ENCODE data around the gene MEX3D.
A peak's percentile ranks its signal among the peaks of the same experiment; 100 is the strongest.

Gene MEX3D

GRCh38 chr19:1609103-1609396, 40.9 kb upstream of the MEX3D start:
- H2BK15ac ChIP-seq (replicated peaks; ENCODE audit: low read depth), result no peak overlapping the region
- H3K4me1 ChIP-seq (ENCODE audit: control insufficient read depth, low read depth, low read length), result no peaks in the 10 kb centered on the region
- no peak for DNase-seq
- no peak overlapping the region for H3K27ac ChIP-seq (ENCODE audit: low read depth, low read length)
- no peak overlapping the region for H4K5ac ChIP-seq (ENCODE audit: low read length)
- H3K18ac ChIP-seq (ENCODE audit: low read length), result no peak overlapping the region
- peaks cover 3% of the 10 kb centered on the region for H3K79me1 ChIP-seq (ENCODE audit: low read length)
- no peak overlapping the region for H3K9ac ChIP-seq (ENCODE audit: low read length)
- H2BK5ac ChIP-seq (ENCODE audit: low read length), result no peak overlapping the region
- peaks cover 14% of the 10 kb centered on the region for H3K36me3 ChIP-seq (ENCODE audit: control insufficient read depth, insufficient read depth, low read length)
- no peaks in the 10 kb centered on the region for H3K27me3 ChIP-seq (ENCODE audit: insufficient read depth, low read length, poor library complexity)
- H3K56ac ChIP-seq (ENCODE audit: low read length), result no peak overlapping the region
- H3K4me3 ChIP-seq (ENCODE audit: low read length), result no peak overlapping the region
- peaks cover 9% of the 10 kb centered on the region for H3K79me2 ChIP-seq (ENCODE audit: control insufficient read depth, insufficient read depth, low read length)
- H2AK5ac ChIP-seq (ENCODE audit: low read length), result no peak overlapping the region
- WGBS (ENCODE audit: extremely low coverage, insufficient coverage, low lambda C conversion rate), result no CpG with 5 or more reads among the region's 10 CpGs
- no peak overlapping the region for H3K4ac ChIP-seq (ENCODE audit: low read depth, low read length)
- H2BK120ac ChIP-seq (ENCODE audit: low read depth, low read length), result no peak overlapping the region
- no peak overlapping the region for H3K23ac ChIP-seq (ENCODE audit: low read length)
- H4K8ac ChIP-seq (ENCODE audit: low read depth, low read length), result no peak overlapping the region
- H3K4me2 ChIP-seq (ENCODE audit: low read length), result no peak overlapping the region

DNA sequence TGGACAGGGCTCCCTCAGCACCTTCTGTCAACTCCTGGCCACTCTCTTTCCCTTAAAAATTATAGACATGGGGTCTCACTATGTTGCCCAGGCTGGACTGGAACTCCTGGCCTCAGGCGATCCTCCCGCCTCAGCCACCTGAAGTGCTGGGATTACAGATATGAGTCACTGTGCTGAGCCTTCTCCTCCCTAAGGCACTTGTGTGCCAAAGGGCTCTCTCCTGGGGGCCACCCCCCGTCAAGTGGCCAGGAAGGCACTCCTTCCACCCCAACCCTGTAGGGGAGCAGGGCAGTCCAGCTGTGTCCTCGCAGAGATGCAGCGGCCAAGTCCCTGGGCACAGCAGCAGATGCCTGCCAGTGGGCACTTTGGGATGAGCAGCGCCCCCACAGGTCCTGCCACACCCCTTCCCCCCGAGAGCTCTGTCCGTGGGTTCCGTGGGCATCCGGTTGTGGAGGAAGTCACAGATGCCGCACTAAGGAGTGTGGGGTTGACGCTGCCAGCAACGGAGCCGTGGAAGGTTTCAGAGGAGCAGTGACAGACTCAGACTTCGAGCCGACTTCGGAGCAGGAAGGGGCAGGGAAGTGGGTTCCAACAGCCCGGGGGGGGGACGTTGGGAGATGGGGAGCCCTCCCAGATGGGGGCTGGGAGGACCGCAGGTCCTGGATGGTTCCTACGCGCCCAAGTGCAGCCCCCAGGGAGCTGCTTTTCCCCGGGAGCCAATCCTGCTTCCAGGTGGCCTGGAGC, 40.4 kb upstream of the MEX3D start:
- Histone ChIP-seq H2BK5ac (ENCODE audit: low read length) (no peak overlapping the region), H3K27ac (ENCODE audit: low read depth, low read length) (no peak overlapping the region), H3K27me3 (ENCODE audit: insufficient read depth, low read length, poor library complexity) (no peaks in the 10 kb centered on the region), H3K79me1 (ENCODE audit: low read length) (peaks cover 4% of the 10 kb centered on the region), H3K79me2 (ENCODE audit: control insufficient read depth, insufficient read depth, low read length) (peaks cover 13% of the 10 kb centered on the region), H3K23ac (ENCODE audit: low read length) (no peak overlapping the region), H2BK120ac (ENCODE audit: low read depth, low read length) (no peak overlapping the region), H4K8ac (ENCODE audit: low read depth, low read length) (no peak overlapping the region), H3K4me3 (ENCODE audit: low read length) (no peak overlapping the region), H4K5ac (ENCODE audit: low read length) (no peak overlapping the region), H3K9ac (ENCODE audit: low read length) (no peak overlapping the region), H3K4me1 (ENCODE audit: control insufficient read depth, low read depth, low read length) (no peaks in the 10 kb centered on the region), H3K4me2 (ENCODE audit: low read length) (no peak overlapping the region), H3K36me3 (ENCODE audit: control insufficient read depth, insufficient read depth, low read length) (peaks cover 14% of the 10 kb centered on the region), H2BK15ac (replicated peaks; ENCODE audit: low read depth) (no peak overlapping the region), H3K4ac (ENCODE audit: low read depth, low read length) (no peak overlapping the region), H2AK5ac (ENCODE audit: low read length) (no peak overlapping the region), H3K18ac (ENCODE audit: low read length) (no peak overlapping the region), H3K56ac (ENCODE audit: low read length) (no peak overlapping the region)
- WGBS (ENCODE audit: extremely low coverage, insufficient coverage, low lambda C conversion rate), result no CpG with 5 or more reads among the region's 23 CpGs
- no peak for DNase-seq

DNA sequence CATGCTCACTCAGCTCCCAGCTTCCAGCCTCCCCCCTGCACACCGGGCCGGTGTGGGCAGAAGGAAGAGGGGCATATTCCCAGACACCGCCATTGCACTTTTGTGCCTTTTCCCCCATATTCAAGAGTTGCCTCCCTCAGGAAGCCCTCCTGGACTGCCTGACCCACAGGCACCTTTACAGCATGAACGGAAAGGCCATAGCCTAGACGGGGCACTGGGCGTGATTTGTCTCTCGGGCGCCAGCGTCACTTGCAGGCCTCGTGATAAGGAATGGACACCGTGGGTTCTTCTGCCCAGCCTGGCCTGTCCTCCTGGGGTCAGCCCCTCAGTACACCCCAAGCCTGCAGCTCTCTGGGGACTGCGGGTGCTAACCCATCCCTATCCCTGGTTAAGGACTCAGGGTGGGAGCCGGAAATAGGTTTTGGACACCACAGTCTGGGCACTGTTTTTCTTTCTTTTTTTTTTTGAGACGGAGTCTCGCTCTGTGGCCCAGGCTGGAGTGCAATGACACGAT, 38.1 kb upstream of the MEX3D start:
- DNase-seq, result no peak
- H3K18ac ChIP-seq (ENCODE audit: low read length), result no peak overlapping the region

GRCh38 chr19:1605236-1606137, 37.4 kb upstream of the MEX3D start, which contains the start of gene UQCR11:
UQCR11 (minus strand) TSS chr19:1605462; CDS start chr19:1605409, 53 bp downstream.
- Histone ChIP-seq H3K4me1 (ENCODE audit: control insufficient read depth, low read depth, low read length) (no peaks in the 10 kb centered on the region), H2BK120ac (ENCODE audit: low read depth, low read length) (no peak within 1 kb of the TSS), H4K8ac (ENCODE audit: low read depth, low read length) (peak within 1 kb of the TSS; percentile 0), H2BK5ac (ENCODE audit: low read length) (peak within 1 kb of the TSS; percentile 69), H3K4me3 (ENCODE audit: low read length) (peak within 1 kb of the TSS; percentile 90), H3K27ac (ENCODE audit: low read depth, low read length) (peak within 1 kb of the TSS; percentile 75), H3K18ac (ENCODE audit: low read length) (peak within 1 kb of the TSS; percentile 33), H3K56ac (ENCODE audit: low read length) (peak within 1 kb of the TSS; percentile 95), H4K5ac (ENCODE audit: low read length) (no peak within 1 kb of the TSS), H3K27me3 (ENCODE audit: insufficient read depth, low read length, poor library complexity) (no peaks in the 10 kb centered on the region), H3K79me1 (ENCODE audit: low read length) (peaks cover 10% of the 10 kb centered on the region), H3K9ac (ENCODE audit: low read length) (peak within 1 kb of the TSS; percentile 95), H2AK5ac (ENCODE audit: low read length) (no peak within 1 kb of the TSS), H3K4ac (ENCODE audit: low read depth, low read length) (peak within 1 kb of the TSS; percentile 73), H3K23ac (ENCODE audit: low read length) (peak within 1 kb of the TSS; percentile 89), H2BK15ac (replicated peaks; ENCODE audit: low read depth) (no peak within 1 kb of the TSS), H3K4me2 (ENCODE audit: low read length) (peak within 1 kb of the TSS; percentile 82), H3K36me3 (ENCODE audit: control insufficient read depth, insufficient read depth, low read length) (peaks cover 3% of the 10 kb centered on the region), H3K79me2 (ENCODE audit: control insufficient read depth, insufficient read depth, low read length) (peaks cover 27% of the 10 kb centered on the region)
- no CpG with 5 or more reads among the region's 79 CpGs for WGBS (ENCODE audit: extremely low coverage, insufficient coverage, low lambda C conversion rate)
- peak; percentile 98 for DNase-seq

More for the DNA sequence above, 38.1 kb upstream of the MEX3D start:
- no peaks in the 10 kb centered on the region for H3K4me1 ChIP-seq (ENCODE audit: control insufficient read depth, low read depth, low read length)
- H3K56ac ChIP-seq (ENCODE audit: low read length), result peak overlapping the region; percentile 87
- H3K4me2 ChIP-seq (ENCODE audit: low read length), result peak overlapping the region; percentile 82
- H3K23ac ChIP-seq (ENCODE audit: low read length), result no peak overlapping the region
- no CpG with 5 or more reads among the region's 16 CpGs for WGBS (ENCODE audit: extremely low coverage, insufficient coverage, low lambda C conversion rate)
- no peak overlapping the region for H3K4ac ChIP-seq (ENCODE audit: low read depth, low read length)
- no peak overlapping the region for H2BK15ac ChIP-seq (replicated peaks; ENCODE audit: low read depth)
- peaks cover 4% of the 10 kb centered on the region for H3K36me3 ChIP-seq (ENCODE audit: control insufficient read depth, insufficient read depth, low read length)
- no peak overlapping the region for H4K8ac ChIP-seq (ENCODE audit: low read depth, low read length)
- H2BK120ac ChIP-seq (ENCODE audit: low read depth, low read length), result no peak overlapping the region
- no peak overlapping the region for H4K5ac ChIP-seq (ENCODE audit: low read length)
- H2AK5ac ChIP-seq (ENCODE audit: low read length), result no peak overlapping the region
- H3K4me3 ChIP-seq (ENCODE audit: low read length), result no peak overlapping the region
- no peak overlapping the region for H2BK5ac ChIP-seq (ENCODE audit: low read length)
- H3K27ac ChIP-seq (ENCODE audit: low read depth, low read length), result peak overlapping the region; percentile 75
- H3K9ac ChIP-seq (ENCODE audit: low read length), result peak overlapping the region; percentile 79
- H3K79me1 ChIP-seq (ENCODE audit: low read length), result peaks cover 9% of the 10 kb centered on the region
- no peaks in the 10 kb centered on the region for H3K27me3 ChIP-seq (ENCODE audit: insufficient read depth, low read length, poor library complexity)
- H3K79me2 ChIP-seq (ENCODE audit: control insufficient read depth, insufficient read depth, low read length), result peaks cover 23% of the 10 kb centered on the region

DNA sequence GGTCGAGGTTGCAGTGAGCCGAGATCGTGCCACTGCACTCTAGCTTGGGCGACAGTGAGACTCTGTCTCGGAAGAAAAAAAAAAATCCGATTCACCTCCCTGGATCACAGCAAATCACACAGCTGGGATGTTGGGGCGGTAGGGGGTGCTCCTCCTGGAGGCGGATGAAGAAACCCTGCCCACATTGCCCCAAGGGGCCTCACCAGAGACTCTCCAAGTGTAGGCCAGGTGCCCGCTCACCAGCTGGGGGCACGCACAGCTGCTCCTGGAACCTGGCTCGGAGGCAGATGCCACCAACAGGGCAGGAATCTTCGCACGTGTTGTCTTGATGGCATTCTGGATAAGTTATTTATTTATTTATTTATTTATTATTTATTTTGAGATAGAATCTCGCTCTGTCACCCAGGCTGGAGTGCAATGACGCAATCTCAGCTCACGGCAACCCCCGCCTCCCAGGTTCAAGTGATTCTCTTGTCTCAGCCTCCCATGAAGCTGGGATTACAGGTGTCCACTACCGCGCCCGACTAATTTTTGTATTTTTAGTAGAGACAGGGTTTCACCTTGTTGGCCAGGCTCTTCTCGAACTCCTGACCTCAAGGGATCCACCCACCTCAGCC, 34.1 kb upstream of the MEX3D start:
- WGBS (ENCODE audit: extremely low coverage, insufficient coverage, low lambda C conversion rate), result no CpG with 5 or more reads among the region's 21 CpGs
- peaks cover 13% of the 10 kb centered on the region for H3K79me1 ChIP-seq (ENCODE audit: low read length)
- no peak overlapping the region for H3K56ac ChIP-seq (ENCODE audit: low read length)
- H3K27me3 ChIP-seq (ENCODE audit: insufficient read depth, low read length, poor library complexity), result no peaks in the 10 kb centered on the region
- H3K27ac ChIP-seq (ENCODE audit: low read depth, low read length), result no peak overlapping the region
- no peak overlapping the region for H3K4me2 ChIP-seq (ENCODE audit: low read length)
- no peak overlapping the region for H2BK5ac ChIP-seq (ENCODE audit: low read length)
- H2BK120ac ChIP-seq (ENCODE audit: low read depth, low read length), result no peak overlapping the region
- no peak overlapping the region for H3K18ac ChIP-seq (ENCODE audit: low read length)
- no peak for DNase-seq
- H3K23ac ChIP-seq (ENCODE audit: low read length), result no peak overlapping the region
- H4K5ac ChIP-seq (ENCODE audit: low read length), result no peak overlapping the region
- peaks cover 28% of the 10 kb centered on the region for H3K79me2 ChIP-seq (ENCODE audit: control insufficient read depth, insufficient read depth, low read length)
- H3K4ac ChIP-seq (ENCODE audit: low read depth, low read length), result no peak overlapping the region
- H3K4me1 ChIP-seq (ENCODE audit: control insufficient read depth, low read depth, low read length), result no peaks in the 10 kb centered on the region
- no peak overlapping the region for H3K4me3 ChIP-seq (ENCODE audit: low read length)
- H3K36me3 ChIP-seq (ENCODE audit: control insufficient read depth, insufficient read depth, low read length), result peaks cover 7% of the 10 kb centered on the region
- H2AK5ac ChIP-seq (ENCODE audit: low read length), result no peak overlapping the region
- H2BK15ac ChIP-seq (replicated peaks; ENCODE audit: low read depth), result no peak overlapping the region
- H4K8ac ChIP-seq (ENCODE audit: low read depth, low read length), result no peak overlapping the region
- H3K9ac ChIP-seq (ENCODE audit: low read length), result no peak overlapping the region
